SK-N-SH treated with all-trans-retinoic acid at 6 μM for 48 hours (cell line): ENCODE data around the gene ST6GAL1.

Experiments
- ARNTL ChIP-seq: fragments of 450-650 bp; formaldehyde crosslinking; IDR thresholded peaks from 2 replicates; pipeline ENCODE4 v1.5.0; 2020; ENCODE audit warnings: low read depth, mild to moderate bottlenecking, moderate library complexity, borderline replicate concordance
- BACH2 ChIP-seq: fragments of 250-450 bp; sonication (Bioruptor Pico); IDR thresholded peaks from 2 replicates; pipeline ENCODE4 v1.9.0; 2021; ENCODE audit warnings: mild to moderate bottlenecking, borderline replicate concordance
- ISL1 ChIP-seq: fragments of 250-450 bp; sonication (Bioruptor Pico); IDR thresholded peaks from 2 replicates; pipeline ENCODE4 v2.1.2; 2022; ENCODE audit warnings: mild to moderate bottlenecking, moderate library complexity
- PPARA ChIP-seq: fragments of 250-450 bp; sonication (Bioruptor Pico); IDR thresholded peaks from 2 replicates; pipeline ENCODE4 v1.5.0; 2020; ENCODE audit warnings: mild to moderate bottlenecking, borderline replicate concordance
- ZC3H10 ChIP-seq: fragments of 250-450 bp; sonication (Bioruptor Pico); IDR thresholded peaks from 2 replicates; pipeline ENCODE4 v1.5.1; 2021; ENCODE audit warnings: mild to moderate bottlenecking, moderate library complexity
- ZNF8 ChIP-seq: fragments of 450-650 bp; formaldehyde crosslinking; IDR thresholded peaks from 2 replicates; pipeline ENCODE4 v1.5.0; 2020; ENCODE audit warnings: mild to moderate bottlenecking, moderate library complexity
- TF ChIP-seq, protein P1 (sequence below): fragments of 250-450 bp; sonication (Bioruptor Pico); IDR thresholded peaks from 2 replicates; pipeline ENCODE4 v1.8.0; 2021; ENCODE audit warnings: low read depth, mild to moderate bottlenecking, moderate library complexity, borderline replicate concordance

DNA sequence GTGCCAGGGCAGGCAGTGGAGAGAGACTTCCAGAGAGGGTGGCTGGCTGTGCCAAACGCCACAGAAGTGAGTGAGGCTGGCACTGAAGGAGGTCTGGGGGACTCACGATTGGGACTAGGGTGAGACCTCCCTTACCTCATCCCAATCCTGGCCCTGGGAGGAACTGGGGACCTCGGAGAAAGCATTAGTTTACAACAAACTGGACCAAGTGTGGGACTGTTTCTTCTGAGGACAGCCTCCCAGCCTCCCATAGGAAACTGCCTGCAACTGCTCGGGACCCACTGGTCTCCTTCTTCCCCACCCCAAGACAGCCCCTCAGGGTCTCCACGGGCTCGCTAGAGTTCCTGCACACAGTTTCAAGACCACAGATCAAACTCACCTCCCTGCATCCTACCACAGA lies 45.4 kb downstream of the ST6GAL1 start:
- TF ChIP-seq PPARA (CRISPR knock-in tag) (no peak), BACH2 (CRISPR knock-in tag) (no peak), ARNTL (no peak), ISL1 (CRISPR knock-in tag) (no peak), ZNF8 (no peak), ZC3H10 (no peak)
- TF ChIP-seq, protein P1, sequence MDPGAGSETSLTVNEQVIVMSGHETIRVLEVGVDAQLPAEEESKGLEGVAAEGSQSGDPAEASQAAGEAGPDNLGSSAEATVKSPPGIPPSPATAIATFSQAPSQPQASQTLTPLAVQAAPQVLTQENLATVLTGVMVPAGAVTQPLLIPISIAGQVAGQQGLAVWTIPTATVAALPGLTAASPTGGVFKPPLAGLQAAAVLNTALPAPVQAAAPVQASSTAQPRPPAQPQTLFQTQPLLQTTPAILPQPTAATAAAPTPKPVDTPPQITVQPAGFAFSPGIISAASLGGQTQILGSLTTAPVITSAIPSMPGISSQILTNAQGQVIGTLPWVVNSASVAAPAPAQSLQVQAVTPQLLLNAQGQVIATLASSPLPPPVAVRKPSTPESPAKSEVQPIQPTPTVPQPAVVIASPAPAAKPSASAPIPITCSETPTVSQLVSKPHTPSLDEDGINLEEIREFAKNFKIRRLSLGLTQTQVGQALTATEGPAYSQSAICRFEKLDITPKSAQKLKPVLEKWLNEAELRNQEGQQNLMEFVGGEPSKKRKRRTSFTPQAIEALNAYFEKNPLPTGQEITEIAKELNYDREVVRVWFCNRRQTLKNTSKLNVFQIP (CRISPR knock-in tag): no peak
